ENCODE data around the gene LDLRAD2. TPM values are rescaled to one million over a fixed set of nuclear protein-coding genes. Genes with fewer than 3 reads are reported as not detected.

The LDLRAD2 gene
- total and polyA plus RNA-seq, 9 of the 15 experiments (the other 6 are each of a cell fraction or from before 2014, with no cell fraction given): 0.45 to 0.48 TPM; not detected in 7

- TF ChIP-seq, protein P1, sequence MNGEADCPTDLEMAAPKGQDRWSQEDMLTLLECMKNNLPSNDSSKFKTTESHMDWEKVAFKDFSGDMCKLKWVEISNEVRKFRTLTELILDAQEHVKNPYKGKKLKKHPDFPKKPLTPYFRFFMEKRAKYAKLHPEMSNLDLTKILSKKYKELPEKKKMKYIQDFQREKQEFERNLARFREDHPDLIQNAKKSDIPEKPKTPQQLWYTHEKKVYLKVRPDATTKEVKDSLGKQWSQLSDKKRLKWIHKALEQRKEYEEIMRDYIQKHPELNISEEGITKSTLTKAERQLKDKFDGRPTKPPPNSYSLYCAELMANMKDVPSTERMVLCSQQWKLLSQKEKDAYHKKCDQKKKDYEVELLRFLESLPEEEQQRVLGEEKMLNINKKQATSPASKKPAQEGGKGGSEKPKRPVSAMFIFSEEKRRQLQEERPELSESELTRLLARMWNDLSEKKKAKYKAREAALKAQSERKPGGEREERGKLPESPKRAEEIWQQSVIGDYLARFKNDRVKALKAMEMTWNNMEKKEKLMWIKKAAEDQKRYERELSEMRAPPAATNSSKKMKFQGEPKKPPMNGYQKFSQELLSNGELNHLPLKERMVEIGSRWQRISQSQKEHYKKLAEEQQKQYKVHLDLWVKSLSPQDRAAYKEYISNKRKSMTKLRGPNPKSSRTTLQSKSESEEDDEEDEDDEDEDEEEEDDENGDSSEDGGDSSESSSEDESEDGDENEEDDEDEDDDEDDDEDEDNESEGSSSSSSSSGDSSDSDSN (IDR thresholded peaks at IDR 0.05; ENCODE audit: borderline replicate concordance in 1 of 2, low read depth in 2 of 2, low read length in 2 of 2): peak; percentile 74 to 75; a peak in 2 of 4 replicates
- 0 out of 4 replicates have a peak, but pooled peaks have one; percentile 14 to 41 for TF ChIP-seq FOXK2 (conservative IDR thresholded peaks at IDR 0.05 in 1 of 2, IDR thresholded peaks at IDR 0.05 in 1 of 2; ENCODE audit: low read depth in 2 of 2)
- no peak for TF ChIP-seq PCBP2 (IDR thresholded peaks at IDR 0.05; ENCODE audit: low read depth, low read length, poor library complexity, severe bottlenecking)
- no peak for TF ChIP-seq MCM5 (IDR thresholded peaks at IDR 0.05; ENCODE audit: low read depth)
- TF ChIP-seq, protein P2, sequence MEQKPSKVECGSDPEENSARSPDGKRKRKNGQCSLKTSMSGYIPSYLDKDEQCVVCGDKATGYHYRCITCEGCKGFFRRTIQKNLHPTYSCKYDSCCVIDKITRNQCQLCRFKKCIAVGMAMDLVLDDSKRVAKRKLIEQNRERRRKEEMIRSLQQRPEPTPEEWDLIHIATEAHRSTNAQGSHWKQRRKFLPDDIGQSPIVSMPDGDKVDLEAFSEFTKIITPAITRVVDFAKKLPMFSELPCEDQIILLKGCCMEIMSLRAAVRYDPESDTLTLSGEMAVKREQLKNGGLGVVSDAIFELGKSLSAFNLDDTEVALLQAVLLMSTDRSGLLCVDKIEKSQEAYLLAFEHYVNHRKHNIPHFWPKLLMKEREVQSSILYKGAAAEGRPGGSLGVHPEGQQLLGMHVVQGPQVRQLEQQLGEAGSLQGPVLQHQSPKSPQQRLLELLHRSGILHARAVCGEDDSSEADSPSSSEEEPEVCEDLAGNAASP (IDR thresholded peaks at IDR 0.05): no peak
- TF ChIP-seq WHSC1 (IDR thresholded peaks at IDR 0.05; ENCODE audit: low read length): no peak
- no peak for TF ChIP-seq JUNB (CRISPR knock-in tag; conservative IDR thresholded peaks at IDR 0.05)
- TF ChIP-seq CBFB (CRISPR knock-in tag; IDR thresholded peaks at IDR 0.05): no peak; the same call in none of the 2 replicates
- TF ChIP-seq KLF1 (tag; IDR thresholded peaks at IDR 0.05): peak; percentile 61
- TF ChIP-seq CGGBP1 (CRISPR knock-in tag; IDR thresholded peaks at IDR 0.05): no peak; the same call in none of the 2 replicates
- peak; percentile 3; the same call in 1 of the 2 replicates for TF ChIP-seq BHLHE40 (IDR thresholded peaks at IDR 0.05; ENCODE audit: low read length)
- TF ChIP-seq, protein P3, sequence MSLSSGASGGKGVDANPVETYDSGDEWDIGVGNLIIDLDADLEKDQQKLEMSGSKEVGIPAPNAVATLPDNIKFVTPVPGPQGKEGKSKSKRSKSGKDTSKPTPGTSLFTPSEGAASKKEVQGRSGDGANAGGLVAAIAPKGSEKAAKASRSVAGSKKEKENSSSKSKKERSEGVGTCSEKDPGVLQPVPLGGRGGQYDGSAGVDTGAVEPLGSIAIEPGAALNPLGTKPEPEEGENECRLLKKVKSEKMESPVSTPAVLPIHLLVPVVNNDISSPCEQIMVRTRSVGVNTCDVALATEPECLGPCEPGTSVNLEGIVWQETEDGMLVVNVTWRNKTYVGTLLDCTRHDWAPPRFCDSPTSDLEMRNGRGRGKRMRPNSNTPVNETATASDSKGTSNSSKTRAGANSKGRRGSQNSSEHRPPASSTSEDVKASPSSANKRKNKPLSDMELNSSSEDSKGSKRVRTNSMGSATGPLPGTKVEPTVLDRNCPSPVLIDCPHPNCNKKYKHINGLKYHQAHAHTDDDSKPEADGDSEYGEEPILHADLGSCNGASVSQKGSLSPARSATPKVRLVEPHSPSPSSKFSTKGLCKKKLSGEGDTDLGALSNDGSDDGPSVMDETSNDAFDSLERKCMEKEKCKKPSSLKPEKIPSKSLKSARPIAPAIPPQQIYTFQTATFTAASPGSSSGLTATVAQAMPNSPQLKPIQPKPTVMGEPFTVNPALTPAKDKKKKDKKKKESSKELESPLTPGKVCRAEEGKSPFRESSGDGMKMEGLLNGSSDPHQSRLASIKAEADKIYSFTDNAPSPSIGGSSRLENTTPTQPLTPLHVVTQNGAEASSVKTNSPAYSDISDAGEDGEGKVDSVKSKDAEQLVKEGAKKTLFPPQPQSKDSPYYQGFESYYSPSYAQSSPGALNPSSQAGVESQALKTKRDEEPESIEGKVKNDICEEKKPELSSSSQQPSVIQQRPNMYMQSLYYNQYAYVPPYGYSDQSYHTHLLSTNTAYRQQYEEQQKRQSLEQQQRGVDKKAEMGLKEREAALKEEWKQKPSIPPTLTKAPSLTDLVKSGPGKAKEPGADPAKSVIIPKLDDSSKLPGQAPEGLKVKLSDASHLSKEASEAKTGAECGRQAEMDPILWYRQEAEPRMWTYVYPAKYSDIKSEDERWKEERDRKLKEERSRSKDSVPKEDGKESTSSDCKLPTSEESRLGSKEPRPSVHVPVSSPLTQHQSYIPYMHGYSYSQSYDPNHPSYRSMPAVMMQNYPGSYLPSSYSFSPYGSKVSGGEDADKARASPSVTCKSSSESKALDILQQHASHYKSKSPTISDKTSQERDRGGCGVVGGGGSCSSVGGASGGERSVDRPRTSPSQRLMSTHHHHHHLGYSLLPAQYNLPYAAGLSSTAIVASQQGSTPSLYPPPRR (CRISPR knock-in tag; IDR thresholded peaks at IDR 0.05; ENCODE audit: borderline replicate concordance): no peak; the same call in 1 of the 2 replicates
- no peak for TF ChIP-seq POU5F1 (IDR thresholded peaks at IDR 0.05; ENCODE audit: borderline replicate concordance, low read depth, low read length, partially characterized antibody)
- TF ChIP-seq, protein P4, sequence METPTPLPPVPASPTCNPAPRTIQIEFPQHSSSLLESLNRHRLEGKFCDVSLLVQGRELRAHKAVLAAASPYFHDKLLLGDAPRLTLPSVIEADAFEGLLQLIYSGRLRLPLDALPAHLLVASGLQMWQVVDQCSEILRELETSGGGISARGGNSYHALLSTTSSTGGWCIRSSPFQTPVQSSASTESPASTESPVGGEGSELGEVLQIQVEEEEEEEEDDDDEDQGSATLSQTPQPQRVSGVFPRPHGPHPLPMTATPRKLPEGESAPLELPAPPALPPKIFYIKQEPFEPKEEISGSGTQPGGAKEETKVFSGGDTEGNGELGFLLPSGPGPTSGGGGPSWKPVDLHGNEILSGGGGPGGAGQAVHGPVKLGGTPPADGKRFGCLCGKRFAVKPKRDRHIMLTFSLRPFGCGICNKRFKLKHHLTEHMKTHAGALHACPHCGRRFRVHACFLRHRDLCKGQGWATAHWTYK (CRISPR knock-in tag; IDR thresholded peaks at IDR 0.05): peak; percentile 24
- TF ChIP-seq ZFP36 (IDR thresholded peaks at IDR 0.05; ENCODE audit: low read depth, low read length, partially characterized antibody): no peak
These were observed 29.0 kb upstream of the LDLRAD2 start, which contains the start of gene USP48 (continued) for GRCh38 chr1:21782868-21783678.

Data from K562 (cell line).